PC-9 (cell line): ENCODE measurements around the gene KATNA1. TPM values are rescaled to one million over a fixed set of nuclear protein-coding genes. Genes with fewer than 3 reads are reported as not detected.

Experiments used
- BruUV-seq: library from RNA; stranded (reverse); fragments of 400-500 nt; replicated peaks from 2 replicates; lab custom pipeline; 2021; lab: Mats Ljungman, UMichigan
- CTCF ChIA-PET: fragments of 300-600 bp; sonication (Branson Sonifier 250); formaldehyde crosslinking; loops from one replicate; lab custom pipeline; 2022; ENCODE audit warnings: antibody characterized with exemption; lab: Charles Lee
- POLR2A ChIA-PET: fragments of 300-600 bp; sonication (Branson Sonifier 250); formaldehyde crosslinking; loops from one replicate; lab custom pipeline; 2022; ENCODE audit warnings: antibody characterized with exemption; ENCODE audit not compliant: unreplicated experiment; lab: Charles Lee
- DNase-seq, 2 experiments: peaks; one replicate each; pipeline versions ENCODE4 v3.0.0 to v3.0.0-alpha.2; 2015 to 2022; ENCODE audit warnings: mixed read lengths in 1 of 2
- H2AFZ ChIP-seq: fragments of 200-600 bp; sonication (generic); 2 replicates; pipeline ENCODE4 v1.8.1; 2017; ENCODE audit warnings: antibody characterized with exemption
- H3F3A ChIP-seq: fragments of 200-600 bp; sonication (generic); 2 replicates; pipeline ENCODE4 v1.8.1; 2017; ENCODE audit warnings: antibody characterized with exemption, mild to moderate bottlenecking, low read depth; ENCODE audit not compliant: insufficient read depth
- H3K27ac ChIP-seq: fragments of 200-600 bp; sonication (generic); 2 replicates; pipeline ENCODE4 v1.6.1; 2016; ENCODE audit warnings: mixed run types
- H3K27me3 ChIP-seq: fragments of 200-600 bp; sonication (generic); 2 replicates; pipeline ENCODE4 v1.6.1; 2016; ENCODE audit warnings: low read depth, mixed run types; ENCODE audit not compliant: insufficient read depth
- H3K36me3 ChIP-seq: fragments of 200-600 bp; sonication (generic); 2 replicates; pipeline ENCODE4 v1.6.1; 2016; ENCODE audit warnings: low read depth, mixed run types
- H3K4me1 ChIP-seq: fragments of 200-600 bp; sonication (generic); replicated peaks from 2 replicates; pipeline ENCODE4 v1.6.1; 2016; ENCODE audit warnings: mixed run types; ENCODE audit not compliant: insufficient read depth
- H3K4me2 ChIP-seq: fragments of 200-600 bp; sonication (generic); 2 replicates; pipeline ENCODE4 v1.6.1; 2017; ENCODE audit warnings: mixed run types
- H3K4me3 ChIP-seq: fragments of 200-600 bp; sonication (generic); 2 replicates; pipeline ENCODE4 v1.6.1; 2016; ENCODE audit warnings: mixed run types
- H3K79me2 ChIP-seq: fragments of 200-600 bp; sonication (generic); 2 replicates; pipeline ENCODE4 v1.6.1; 2017; ENCODE audit warnings: low read depth, mixed run types
- H3K9me2 ChIP-seq: fragments of 200-600 bp; sonication (generic); 2 replicates; pipeline ENCODE4 v1.8.1; 2017; ENCODE audit warnings: mild to moderate bottlenecking; ENCODE audit not compliant: insufficient read depth
- H3K9me3 ChIP-seq: fragments of 200-600 bp; sonication (generic); 2 replicates; pipeline ENCODE4 v1.8.1; 2016; ENCODE audit warnings: low read depth; ENCODE audit not compliant: insufficient read depth
- H4K20me1 ChIP-seq: fragments of 200-600 bp; sonication (generic); 2 replicates; pipeline ENCODE4 v1.8.1; 2017; ENCODE audit not compliant: insufficient read depth
- CTCF ChIP-seq: fragments of 200-600 bp; sonication (generic); conservative IDR thresholded peaks from 2 replicates; pipeline ENCODE4 v1.6.1; 2017; ENCODE audit warnings: mixed run types, antibody characterized with exemption, mild to moderate bottlenecking, moderate library complexity
- EZH2 ChIP-seq: fragments of 200-600 bp; sonication (generic); IDR thresholded peaks from 2 replicates; pipeline ENCODE4 v1.8.0; 2017; ENCODE audit warnings: antibody characterized with exemption, low read depth
- intact Hi-C: fragments of 100-400 bp; cut with micrococcal nuclease; formaldehyde crosslinking; loops from one replicate; pipeline ENCODE4 v1.10.0; 2022; ENCODE audit not compliant: unreplicated experiment
- total RNA-seq: library from RNA; stranded (reverse); gene quantifications from 2 replicates; pipeline ENCODE4 v1.2.3, GENCODE V29; 2021

The KATNA1 gene
- total RNA-seq, 1 experiment from 2014 or later = 16.1 TPM

GRCh38 chr6:149615805-149616204 is 32.7 kb downstream of the KATNA1 start:
- POLR2A ChIA-PET = no interaction called here
- BruUV-seq = no TSS peak

GRCh38 chr6:149614337-149614736 is 34.2 kb downstream of the KATNA1 start:
- BruUV-seq = no TSS peak
- ChIA-PET POLR2A (no interaction called here), CTCF (no interaction called here)
- H3K79me2 ChIP-seq = no peaks in the 10 kb centered on the region
- no peaks in the 10 kb centered on the region for H4K20me1 ChIP-seq
- H3F3A ChIP-seq = 0 out of 2 replicates have a peak, but pooled peaks cover 4% of the 10 kb centered on the region
- no peaks in the 10 kb centered on the region for H3K4me1 ChIP-seq
- intact Hi-C loops = no loop called here
- H3K9me2 ChIP-seq = no peaks in the 10 kb centered on the region
- no peaks in the 10 kb centered on the region for H3K36me3 ChIP-seq
- H3K9me3 ChIP-seq = no peaks in the 10 kb centered on the region
- DNase-seq = no peak
- no peak overlapping the region for H2AFZ ChIP-seq
- H3K27me3 ChIP-seq = no peaks in the 10 kb centered on the region
- H3K4me3 ChIP-seq = no peak overlapping the region
- no peak overlapping the region for H3K4me2 ChIP-seq
- no peak for TF ChIP-seq EZH2
- TF ChIP-seq CTCF = no peak
- H3K27ac ChIP-seq = no peak overlapping the region

More at GRCh38 chr6:149615805-149616204, 32.7 kb downstream of the KATNA1 start:
- Histone ChIP-seq H3K79me2 (no peaks in the 10 kb centered on the region), H2AFZ (no peak overlapping the region), H3F3A (no peaks in the 10 kb centered on the region), H3K9me3 (no peaks in the 10 kb centered on the region), H3K4me3 (no peak overlapping the region), H3K36me3 (no peaks in the 10 kb centered on the region; the same call in 1 of the 2 replicates), H3K4me2 (no peak overlapping the region), H3K4me1 (no peaks in the 10 kb centered on the region), H4K20me1 (no peaks in the 10 kb centered on the region), H3K27ac (no peak overlapping the region), H3K27me3 (no peaks in the 10 kb centered on the region), H3K9me2 (no peaks in the 10 kb centered on the region)
- intact Hi-C loops = no loop called here
- DNase-seq = no peak
- no peak for TF ChIP-seq CTCF
- TF ChIP-seq EZH2 = no peak
- CTCF ChIA-PET = no interaction called here

- ChIA-PET CTCF (no interaction called here), POLR2A (no interaction called here)
- Histone ChIP-seq H4K20me1 (no peaks in the 10 kb centered on the region), H3K27ac (no peak overlapping the region), H3F3A (0 out of 2 replicates have a peak, but pooled peaks cover 4% of the 10 kb centered on the region), H3K79me2 (no peaks in the 10 kb centered on the region), H3K9me3 (no peaks in the 10 kb centered on the region), H3K4me3 (no peak overlapping the region), H3K4me2 (no peak overlapping the region), H3K36me3 (no peaks in the 10 kb centered on the region), H3K4me1 (no peaks in the 10 kb centered on the region), H2AFZ (no peak overlapping the region), H3K27me3 (no peaks in the 10 kb centered on the region), H3K9me2 (no peaks in the 10 kb centered on the region)
- intact Hi-C loops = no loop called here
- TF ChIP-seq EZH2 (no peak), CTCF (no peak)
- DNase-seq = no peak
- no TSS peak for BruUV-seq
Measured at GRCh38 chr6:149608381-149608982, 40.0 kb downstream of the KATNA1 start.
